Measurements from ENCODE around the gene KHDC4. TPM values are rescaled to one million over a fixed set of nuclear protein-coding genes. Genes with fewer than 3 reads are reported as not detected.
A peak's percentile ranks its signal among the peaks of the same experiment; 100 is the strongest.

KHDC4 gene
- total and polyA plus RNA-seq, 2 of the 13 experiments (the other 11 are each of a cell fraction or from before 2014, with no cell fraction given): 33.5 to 92.0 TPM

DNA sequence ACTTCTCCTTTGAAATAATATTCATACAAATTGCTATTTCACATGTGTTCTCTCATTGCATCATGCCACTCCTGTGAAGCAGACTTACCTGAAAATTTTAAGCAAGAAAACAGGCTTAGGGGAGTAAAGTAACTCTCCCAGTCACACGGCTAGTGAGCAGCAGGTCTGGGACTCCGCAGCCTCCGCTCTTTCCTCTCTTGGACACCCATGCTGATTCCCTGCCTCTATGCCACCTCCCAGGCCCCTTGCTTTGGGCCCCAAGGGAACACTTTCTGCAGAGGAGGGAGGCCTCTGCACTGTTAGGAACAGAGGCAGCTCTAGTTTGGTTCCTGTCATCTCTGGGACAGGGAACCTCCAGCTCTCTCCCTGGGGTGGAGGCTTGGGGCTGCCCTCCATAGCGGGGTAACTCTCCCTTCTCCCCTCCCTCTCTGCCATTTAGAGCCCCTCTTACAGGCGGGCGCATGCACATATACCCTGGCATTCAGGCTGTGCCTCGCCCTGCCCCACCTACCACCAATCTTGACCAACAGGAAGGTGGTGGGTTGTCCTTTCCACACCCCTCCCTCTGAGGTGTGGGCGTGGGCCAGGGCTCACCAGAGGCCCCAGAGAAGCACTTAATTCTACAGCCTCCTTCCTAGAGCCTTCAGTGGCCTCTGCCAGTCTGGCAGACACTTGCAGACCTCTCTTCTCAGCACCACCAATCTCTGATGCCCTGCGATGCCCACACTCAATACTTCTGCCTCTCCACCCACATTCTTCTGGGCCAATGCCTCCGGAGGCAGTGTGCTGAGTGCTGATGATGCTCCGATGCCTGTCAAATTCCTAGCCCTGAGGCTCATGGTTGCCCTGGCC lies 7.0 kb upstream of the KHDC4 start, which contains the start of gene RXFP4 (continued):
- TF ChIP-seq, protein P1, sequence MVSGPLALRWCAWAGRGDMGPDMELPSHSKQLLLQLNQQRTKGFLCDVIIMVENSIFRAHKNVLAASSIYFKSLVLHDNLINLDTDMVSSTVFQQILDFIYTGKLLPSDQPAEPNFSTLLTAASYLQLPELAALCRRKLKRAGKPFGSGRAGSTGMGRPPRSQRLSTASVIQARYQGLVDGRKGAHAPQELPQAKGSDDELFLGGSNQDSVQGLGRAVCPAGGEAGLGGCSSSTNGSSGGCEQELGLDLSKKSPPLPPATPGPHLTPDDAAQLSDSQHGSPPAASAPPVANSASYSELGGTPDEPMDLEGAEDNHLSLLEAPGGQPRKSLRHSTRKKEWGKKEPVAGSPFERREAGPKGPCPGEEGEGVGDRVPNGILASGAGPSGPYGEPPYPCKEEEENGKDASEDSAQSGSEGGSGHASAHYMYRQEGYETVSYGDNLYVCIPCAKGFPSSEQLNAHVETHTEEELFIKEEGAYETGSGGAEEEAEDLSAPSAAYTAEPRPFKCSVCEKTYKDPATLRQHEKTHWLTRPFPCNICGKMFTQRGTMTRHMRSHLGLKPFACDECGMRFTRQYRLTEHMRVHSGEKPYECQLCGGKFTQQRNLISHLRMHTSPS (CRISPR knock-in tag; IDR thresholded peaks at IDR 0.05; ENCODE audit: low read depth): peak; percentile 80; the same call in 1 of the 2 replicates
- TF ChIP-seq KDM4B (CRISPR knock-in tag; IDR thresholded peaks at IDR 0.05) (no peak), RELA (CRISPR knock-in tag; IDR thresholded peaks at IDR 0.05) (no peak), PAF1 (CRISPR knock-in tag; IDR thresholded peaks at IDR 0.05) (no peak), NCOA2 (CRISPR knock-in tag; IDR thresholded peaks at IDR 0.05) (peak; percentile 1; the same call in 1 of the 2 replicates), NONO (IDR thresholded peaks at IDR 0.05) (no peak), NONO (CRISPR knock-in tag; conservative IDR thresholded peaks at IDR 0.05) (no peak), SP2 (CRISPR knock-in tag; IDR thresholded peaks at IDR 0.05) (no peak), ELF1 (CRISPR knock-in tag; IDR thresholded peaks at IDR 0.05) (no peak), ZNF343 (CRISPR knock-in tag; IDR thresholded peaks at IDR 0.05) (no peak), RBM39 (IDR thresholded peaks at IDR 0.05; ENCODE audit: low read depth, low read length, poor library complexity, severe bottlenecking) (no peak), SKI (IDR thresholded peaks at IDR 0.05; ENCODE audit: partially characterized antibody) (no peak), ZNF7 (CRISPR knock-in tag; IDR thresholded peaks at IDR 0.05) (no peak), ETV5 (CRISPR knock-in tag; IDR thresholded peaks at IDR 0.05; ENCODE audit: borderline replicate concordance) (no peak; the same call in 1 of the 2 replicates)
- TF ChIP-seq, protein P2, sequence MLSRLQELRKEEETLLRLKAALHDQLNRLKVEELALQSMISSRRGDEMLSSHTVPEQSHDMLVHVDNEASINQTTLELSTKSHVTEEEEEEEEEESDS (CRISPR knock-in tag; IDR thresholded peaks at IDR 0.05; ENCODE audit: borderline replicate concordance): no peak; the same call in 1 of the 2 replicates
- TF ChIP-seq, protein P3, sequence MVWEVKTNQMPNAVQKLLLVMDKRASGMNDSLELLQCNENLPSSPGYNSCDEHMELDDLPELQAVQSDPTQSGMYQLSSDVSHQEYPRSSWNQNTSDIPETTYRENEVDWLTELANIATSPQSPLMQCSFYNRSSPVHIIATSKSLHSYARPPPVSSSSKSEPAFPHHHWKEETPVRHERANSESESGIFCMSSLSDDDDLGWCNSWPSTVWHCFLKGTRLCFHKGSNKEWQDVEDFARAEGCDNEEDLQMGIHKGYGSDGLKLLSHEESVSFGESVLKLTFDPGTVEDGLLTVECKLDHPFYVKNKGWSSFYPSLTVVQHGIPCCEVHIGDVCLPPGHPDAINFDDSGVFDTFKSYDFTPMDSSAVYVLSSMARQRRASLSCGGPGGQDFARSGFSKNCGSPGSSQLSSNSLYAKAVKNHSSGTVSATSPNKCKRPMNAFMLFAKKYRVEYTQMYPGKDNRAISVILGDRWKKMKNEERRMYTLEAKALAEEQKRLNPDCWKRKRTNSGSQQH (CRISPR knock-in tag; IDR thresholded peaks at IDR 0.05; ENCODE audit: low read depth): no peak
- TF ChIP-seq, protein P4, sequence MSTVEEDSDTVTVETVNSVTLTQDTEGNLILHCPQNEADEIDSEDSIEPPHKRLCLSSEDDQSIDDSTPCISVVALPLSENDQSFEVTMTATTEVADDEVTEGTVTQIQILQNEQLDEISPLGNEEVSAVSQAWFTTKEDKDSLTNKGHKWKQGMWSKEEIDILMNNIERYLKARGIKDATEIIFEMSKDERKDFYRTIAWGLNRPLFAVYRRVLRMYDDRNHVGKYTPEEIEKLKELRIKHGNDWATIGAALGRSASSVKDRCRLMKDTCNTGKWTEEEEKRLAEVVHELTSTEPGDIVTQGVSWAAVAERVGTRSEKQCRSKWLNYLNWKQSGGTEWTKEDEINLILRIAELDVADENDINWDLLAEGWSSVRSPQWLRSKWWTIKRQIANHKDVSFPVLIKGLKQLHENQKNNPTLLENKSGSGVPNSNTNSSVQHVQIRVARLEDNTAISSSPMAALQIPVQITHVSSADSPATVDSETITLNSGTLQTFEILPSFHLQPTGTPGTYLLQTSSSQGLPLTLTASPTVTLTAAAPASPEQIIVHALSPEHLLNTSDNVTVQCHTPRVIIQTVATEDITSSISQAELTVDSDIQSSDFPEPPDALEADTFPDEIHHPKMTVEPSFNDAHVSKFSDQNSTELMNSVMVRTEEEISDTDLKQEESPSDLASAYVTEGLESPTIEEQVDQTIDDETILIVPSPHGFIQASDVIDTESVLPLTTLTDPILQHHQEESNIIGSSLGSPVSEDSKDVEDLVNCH (CRISPR knock-in tag; IDR thresholded peaks at IDR 0.05): no peak
- TF ChIP-seq, protein P5, sequence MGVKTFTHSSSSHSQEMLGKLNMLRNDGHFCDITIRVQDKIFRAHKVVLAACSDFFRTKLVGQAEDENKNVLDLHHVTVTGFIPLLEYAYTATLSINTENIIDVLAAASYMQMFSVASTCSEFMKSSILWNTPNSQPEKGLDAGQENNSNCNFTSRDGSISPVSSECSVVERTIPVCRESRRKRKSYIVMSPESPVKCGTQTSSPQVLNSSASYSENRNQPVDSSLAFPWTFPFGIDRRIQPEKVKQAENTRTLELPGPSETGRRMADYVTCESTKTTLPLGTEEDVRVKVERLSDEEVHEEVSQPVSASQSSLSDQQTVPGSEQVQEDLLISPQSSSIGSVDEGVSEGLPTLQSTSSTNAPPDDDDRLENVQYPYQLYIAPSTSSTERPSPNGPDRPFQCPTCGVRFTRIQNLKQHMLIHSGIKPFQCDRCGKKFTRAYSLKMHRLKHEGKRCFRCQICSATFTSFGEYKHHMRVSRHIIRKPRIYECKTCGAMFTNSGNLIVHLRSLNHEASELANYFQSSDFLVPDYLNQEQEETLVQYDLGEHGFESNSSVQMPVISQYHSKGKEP (CRISPR knock-in tag; IDR thresholded peaks at IDR 0.05): no peak
- TF ChIP-seq, protein P6, sequence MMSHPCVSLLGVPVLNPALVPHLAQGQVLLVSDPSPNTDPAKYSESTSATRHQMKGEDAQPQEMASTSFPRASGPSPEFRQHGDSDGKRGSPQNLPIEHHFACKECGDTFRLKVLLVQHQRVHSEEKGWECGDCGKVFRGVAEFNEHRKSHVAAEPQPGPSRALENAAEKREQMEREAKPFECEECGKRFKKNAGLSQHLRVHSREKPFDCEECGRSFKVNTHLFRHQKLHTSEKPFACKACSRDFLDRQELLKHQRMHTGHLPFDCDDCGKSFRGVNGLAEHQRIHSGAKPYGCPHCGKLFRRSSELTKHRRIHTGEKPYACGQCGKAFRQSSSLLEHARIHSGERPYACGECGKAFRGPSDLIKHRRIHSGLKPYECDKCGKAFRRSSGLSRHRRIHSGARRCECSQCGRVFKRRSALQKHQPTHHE (CRISPR knock-in tag; IDR thresholded peaks at IDR 0.05; ENCODE audit: borderline replicate concordance): 0 out of 2 replicates have a peak, but pooled peaks have one; percentile 37
- TF ChIP-seq, protein P7, sequence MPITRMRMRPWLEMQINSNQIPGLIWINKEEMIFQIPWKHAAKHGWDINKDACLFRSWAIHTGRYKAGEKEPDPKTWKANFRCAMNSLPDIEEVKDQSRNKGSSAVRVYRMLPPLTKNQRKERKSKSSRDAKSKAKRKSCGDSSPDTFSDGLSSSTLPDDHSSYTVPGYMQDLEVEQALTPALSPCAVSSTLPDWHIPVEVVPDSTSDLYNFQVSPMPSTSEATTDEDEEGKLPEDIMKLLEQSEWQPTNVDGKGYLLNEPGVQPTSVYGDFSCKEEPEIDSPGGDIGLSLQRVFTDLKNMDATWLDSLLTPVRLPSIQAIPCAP (CRISPR knock-in tag; IDR thresholded peaks at IDR 0.05; ENCODE audit: low read depth): no peak
